A673 (cell line): ENCODE data around the gene GDF10. TPM values are rescaled to one million over a fixed set of nuclear protein-coding genes. Genes with fewer than 3 reads are reported as not detected.

Experiments
- BruUV-seq: library from RNA; stranded (reverse); fragments of 400-500 nt; replicated peaks from 2 replicates; lab custom pipeline; 2021; lab: Mats Ljungman, UMichigan
- CTCF ChIA-PET: fragments of 300-600 bp; sonication (Branson Sonifier 250); formaldehyde crosslinking; loops from one replicate; lab custom pipeline; 2022; ENCODE audit warnings: antibody characterized with exemption; lab: Charles Lee
- POLR2A ChIA-PET: fragments of 300-600 bp; sonication (Branson Sonifier 250); formaldehyde crosslinking; loops from one replicate; lab custom pipeline; 2022; ENCODE audit warnings: antibody characterized with exemption; ENCODE audit not compliant: low non-redundant PET; lab: Charles Lee
- DNase-seq: peaks from one replicate; pipeline ENCODE4 v3.0.0-alpha.2; 2015; ENCODE audit warnings: low spot score
- H3K27ac ChIP-seq: fragments of 200-600 bp; sonication (generic); 2 replicates; pipeline ENCODE4 v1.5.1; 2016; ENCODE audit warnings: mixed run types, low read depth, mild to moderate bottlenecking, mixed read lengths, antibody characterized with exemption, low read length; ENCODE audit not compliant: poor library complexity, severe bottlenecking
- H3K27me3 ChIP-seq: fragments of 200-600 bp; sonication (generic); replicated peaks from 2 replicates; pipeline ENCODE4 v1.6.1; 2017; ENCODE audit warnings: mixed run types, low read depth, mild to moderate bottlenecking, mixed read lengths, antibody characterized with exemption, low read length; ENCODE audit not compliant: insufficient read depth, poor library complexity
- H3K36me3 ChIP-seq: fragments of 200-600 bp; sonication (generic); 2 replicates; pipeline ENCODE4 v1.6.1; 2016; ENCODE audit warnings: mixed run types, mild to moderate bottlenecking, mixed read lengths, antibody characterized with exemption, low read length; ENCODE audit not compliant: insufficient read depth, poor library complexity, severe bottlenecking
- H3K4me1 ChIP-seq: fragments of 200-600 bp; sonication (generic); 2 replicates; pipeline ENCODE4 v1.6.1; 2017; ENCODE audit warnings: mixed run types, mild to moderate bottlenecking, mixed read lengths, antibody characterized with exemption, low read length; ENCODE audit not compliant: insufficient read depth, poor library complexity, severe bottlenecking
- H3K4me3 ChIP-seq: fragments of 200-600 bp; sonication (generic); 2 replicates; pipeline ENCODE4 v1.5.1; 2016; ENCODE audit warnings: low read depth, mixed run types, mild to moderate bottlenecking, mixed read lengths, low read length; ENCODE audit not compliant: poor library complexity, severe bottlenecking
- H3K9me3 ChIP-seq: fragments of 200-600 bp; sonication (generic); 2 replicates; pipeline ENCODE4 v1.6.1; 2016; ENCODE audit warnings: mixed run types, low read depth, mild to moderate bottlenecking, mixed read lengths, antibody characterized with exemption, low read length; ENCODE audit not compliant: poor library complexity, severe bottlenecking
- EZH2 ChIP-seq: fragments of 200-600 bp; sonication (generic); IDR thresholded peaks from 2 replicates; pipeline ENCODE4 v1.6.1; 2017; ENCODE audit warnings: borderline replicate concordance, low read depth, mild to moderate bottlenecking, mixed read lengths, antibody characterized with exemption, low read length; ENCODE audit not compliant: poor library complexity, severe bottlenecking
- intact Hi-C: fragments of 100-400 bp; cut with micrococcal nuclease; formaldehyde crosslinking; loops from one replicate; pipeline ENCODE4 v1.10.0; 2022; ENCODE audit not compliant: unreplicated experiment
- total RNA-seq: library from RNA; stranded (reverse); gene quantifications from 2 replicates; pipeline ENCODE4 v1.2.3, GENCODE V29; 2021
- TF ChIP-seq, protein P1 (sequence below): fragments of 300-800, 200-600 bp; sonication (generic); conservative IDR thresholded peaks from 2 replicates; pipeline ENCODE4 v1.5.1; 2017; ENCODE audit warnings: low read depth, mild to moderate bottlenecking, antibody characterized with exemption, low read length, moderate library complexity, mixed read lengths

The GDF10 gene
- total RNA-seq, 1 experiment from 2014 or later: 0.45 TPM

- TF ChIP-seq, protein P1, sequence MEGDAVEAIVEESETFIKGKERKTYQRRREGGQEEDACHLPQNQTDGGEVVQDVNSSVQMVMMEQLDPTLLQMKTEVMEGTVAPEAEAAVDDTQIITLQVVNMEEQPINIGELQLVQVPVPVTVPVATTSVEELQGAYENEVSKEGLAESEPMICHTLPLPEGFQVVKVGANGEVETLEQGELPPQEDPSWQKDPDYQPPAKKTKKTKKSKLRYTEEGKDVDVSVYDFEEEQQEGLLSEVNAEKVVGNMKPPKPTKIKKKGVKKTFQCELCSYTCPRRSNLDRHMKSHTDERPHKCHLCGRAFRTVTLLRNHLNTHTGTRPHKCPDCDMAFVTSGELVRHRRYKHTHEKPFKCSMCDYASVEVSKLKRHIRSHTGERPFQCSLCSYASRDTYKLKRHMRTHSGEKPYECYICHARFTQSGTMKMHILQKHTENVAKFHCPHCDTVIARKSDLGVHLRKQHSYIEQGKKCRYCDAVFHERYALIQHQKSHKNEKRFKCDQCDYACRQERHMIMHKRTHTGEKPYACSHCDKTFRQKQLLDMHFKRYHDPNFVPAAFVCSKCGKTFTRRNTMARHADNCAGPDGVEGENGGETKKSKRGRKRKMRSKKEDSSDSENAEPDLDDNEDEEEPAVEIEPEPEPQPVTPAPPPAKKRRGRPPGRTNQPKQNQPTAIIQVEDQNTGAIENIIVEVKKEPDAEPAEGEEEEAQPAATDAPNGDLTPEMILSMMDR: no peak
- TF ChIP-seq EZH2: no peak
- no TSS peak for BruUV-seq
- ChIA-PET CTCF (no interaction called here), POLR2A (no interaction called here)
- Histone ChIP-seq H3K27me3 (no peaks in the 10 kb centered on the region), H3K9me3 (no peaks in the 10 kb centered on the region), H3K4me1 (no peaks in the 10 kb centered on the region), H3K4me3 (no peak overlapping the region), H3K27ac (no peak overlapping the region), H3K36me3 (no peaks in the 10 kb centered on the region)
- intact Hi-C loops: no loop called here
- DNase-seq: no peak
Observed at GRCh38 chr10:47325303-47326291, 25.6 kb downstream of the GDF10 start.

DNA sequence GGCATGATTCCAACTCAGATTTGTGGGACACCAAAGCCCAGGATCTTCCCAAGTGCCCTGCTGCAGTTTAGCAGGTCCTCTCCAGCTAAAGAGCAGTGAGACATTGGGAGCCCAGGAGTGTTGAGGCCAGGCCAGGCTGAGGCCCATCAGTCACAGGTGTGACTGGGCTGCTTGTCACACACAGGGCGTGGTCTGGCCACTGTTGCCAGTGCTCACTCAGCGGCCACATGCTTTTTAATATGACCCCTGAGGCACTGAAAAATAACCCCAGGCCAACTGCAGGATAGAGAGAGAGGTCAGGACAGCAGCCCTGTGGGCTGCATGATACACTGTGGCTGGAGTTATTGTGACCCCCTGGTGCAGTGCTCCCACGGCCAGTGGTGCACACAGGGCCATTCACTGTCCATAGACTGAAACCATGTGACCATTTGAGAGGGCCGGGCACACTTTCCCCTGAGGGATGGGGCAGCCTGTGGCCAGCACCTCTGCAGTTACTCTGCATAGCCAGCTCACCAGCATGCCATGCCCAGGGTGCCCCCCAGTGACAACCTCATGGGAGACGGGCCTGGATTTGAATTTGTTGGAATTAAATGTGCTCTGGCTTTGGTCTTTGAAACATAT lies 26.4 kb downstream of the GDF10 start:
- no peak for TF ChIP-seq EZH2
- TF ChIP-seq, protein P1: no peak
- no peaks in the 10 kb centered on the region for H3K9me3 ChIP-seq

DNA sequence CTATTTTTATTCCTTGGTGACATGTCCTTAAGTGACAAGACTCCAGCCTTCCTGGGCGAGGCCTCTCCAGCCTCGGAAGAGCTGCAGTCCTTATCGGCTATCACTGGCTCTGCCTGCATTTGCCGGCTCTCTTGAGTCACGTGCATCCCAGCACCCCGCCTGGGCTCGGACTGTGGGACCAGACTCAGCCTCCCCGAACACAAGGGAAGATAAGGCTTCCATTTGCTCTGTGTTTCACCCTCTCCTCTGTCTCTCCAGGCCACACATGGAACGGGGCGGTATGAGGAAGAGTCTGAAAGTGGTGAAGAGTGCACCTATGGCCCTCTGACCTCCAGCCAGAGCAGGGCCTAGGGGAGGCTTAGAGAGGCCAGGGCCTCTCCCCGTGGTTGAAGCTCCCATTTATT lies 26.9 kb downstream of the GDF10 start:
- DNase-seq: no peak
- no TSS peak for BruUV-seq
- no peaks in the 10 kb centered on the region for H3K36me3 ChIP-seq
- TF ChIP-seq EZH2: no peak
- TF ChIP-seq, protein P1: no peak
- H3K4me1 ChIP-seq: no peaks in the 10 kb centered on the region
- no peak overlapping the region for H3K4me3 ChIP-seq
- ChIA-PET CTCF (no interaction called here), POLR2A (no interaction called here)
- no peaks in the 10 kb centered on the region for H3K27me3 ChIP-seq
- intact Hi-C loops: no loop called here
- H3K27ac ChIP-seq: no peak overlapping the region
- no peaks in the 10 kb centered on the region for H3K9me3 ChIP-seq

More for the DNA sequence above, 26.4 kb downstream of the GDF10 start:
- Histone ChIP-seq H3K4me1 (no peaks in the 10 kb centered on the region), H3K4me3 (no peak overlapping the region), H3K27ac (no peak overlapping the region), H3K27me3 (no peaks in the 10 kb centered on the region), H3K36me3 (no peaks in the 10 kb centered on the region)
- DNase-seq: no peak
- ChIA-PET POLR2A (no interaction called here), CTCF (no interaction called here)
- intact Hi-C loops: no loop called here
- no TSS peak for BruUV-seq
